Liver (tissue), 9 donors: ENCODE data around the gene POU6F2. TPM values are rescaled to one million over a fixed set of nuclear protein-coding genes. Genes with fewer than 3 reads are reported as not detected.

Experiments
- DNase-seq: peaks from one replicate; pipeline ENCODE4 v3.0.0-alpha.2; 2017; ENCODE audit warnings: low spot score
- H3K27ac ChIP-seq, 2 donors: one replicate each; pipeline ENCODE4 v1.7.0; 2013; ENCODE audit warnings: inconsistent platforms in 2 of 2, low read length in 2 of 2, control low read depth in 1 of 2, low read depth in 1 of 2, mild to moderate bottlenecking in 1 of 2
- H3K27me3 ChIP-seq, 4 donors: one replicate each; pipeline versions ENCODE4 v1.6.1 to v1.7.0; 2013; ENCODE audit warnings: low read length in 3 of 4, inconsistent platforms in 1 of 4, mild to moderate bottlenecking in 1 of 4, moderate library complexity in 1 of 4; ENCODE audit not compliant: control insufficient read depth in 4 of 4, insufficient read depth in 4 of 4
- H3K36me3 ChIP-seq, 4 donors: one replicate each; pipeline versions ENCODE4 v1.6.1 to v1.7.0; 2013; ENCODE audit warnings: low read length in 3 of 4, mild to moderate bottlenecking in 3 of 4, low read depth in 1 of 4, moderate library complexity in 1 of 4; ENCODE audit not compliant: control insufficient read depth in 4 of 4, insufficient read depth in 3 of 4
- H3K4me1 ChIP-seq, 4 donors: one replicate each; pipeline versions ENCODE4 v1.6.1 to v1.7.0; 2013; ENCODE audit warnings: low read length in 3 of 4, mild to moderate bottlenecking in 3 of 4, moderate library complexity in 1 of 4; ENCODE audit not compliant: control insufficient read depth in 4 of 4, insufficient read depth in 4 of 4
- H3K4me3 ChIP-seq, 3 donors: one replicate each; pipeline versions ENCODE4 v1.6.1 to v1.7.0; 2013; ENCODE audit warnings: low read length in 3 of 3, control low read depth in 1 of 3, low read depth in 1 of 3, mild to moderate bottlenecking in 1 of 3
- H3K9ac ChIP-seq, 2 donors: one replicate each; pipeline ENCODE4 v1.7.0; 2013; ENCODE audit warnings: low read length in 2 of 2, mild to moderate bottlenecking in 2 of 2, moderate library complexity in 2 of 2, control low read depth in 1 of 2, low read depth in 1 of 2
- H3K9me3 ChIP-seq, 4 donors: one replicate each; pipeline versions ENCODE4 v1.6.1 to v1.7.0; 2013; ENCODE audit warnings: low read length in 3 of 4; ENCODE audit not compliant: control insufficient read depth in 4 of 4
- FOXA1 ChIP-seq: IDR thresholded peaks from 2 replicates; pipeline ENCODE4 v1.6.1; 2016; ENCODE audit warnings: antibody characterized with exemption
- FOXA2 ChIP-seq: IDR thresholded peaks from 2 replicates; pipeline ENCODE4 v1.6.1; 2016; ENCODE audit warnings: antibody characterized with exemption
- HNF4A ChIP-seq, 2 donors: conservative IDR thresholded peaks; 2 replicates each; pipeline ENCODE4 v1.6.1; 2016; ENCODE audit warnings: antibody characterized with exemption in 2 of 2, mild to moderate bottlenecking in 2 of 2
- HNF4G ChIP-seq: IDR thresholded peaks from 2 replicates; pipeline ENCODE4 v1.6.1; 2016; ENCODE audit warnings: antibody characterized with exemption
- JUND ChIP-seq, 2 donors: IDR thresholded peaks; 2 replicates each; pipeline ENCODE4 v1.6.1; 2016; ENCODE audit warnings: antibody characterized with exemption in 2 of 2
- NR2F2 ChIP-seq: IDR thresholded peaks from 2 replicates; pipeline ENCODE4 v1.6.1; 2016; ENCODE audit warnings: antibody characterized with exemption
- RAD21 ChIP-seq, 2 donors: IDR thresholded peaks; 2 replicates each; pipeline ENCODE4 v1.6.1; 2016; ENCODE audit warnings: antibody characterized with exemption in 2 of 2, mild to moderate bottlenecking in 2 of 2
- RXRA ChIP-seq, 2 donors: IDR thresholded peaks; 2 replicates each; pipeline ENCODE4 v1.6.1; 2017 to 2018; ENCODE audit warnings: antibody characterized with exemption in 2 of 2, mild to moderate bottlenecking in 1 of 2
- SP1 ChIP-seq: IDR thresholded peaks from 2 replicates; pipeline ENCODE4 v1.6.1; 2018; ENCODE audit warnings: antibody characterized with exemption, mild to moderate bottlenecking
- TAF1 ChIP-seq: conservative IDR thresholded peaks from 2 replicates; pipeline ENCODE4 v1.6.1; 2016; ENCODE audit warnings: antibody characterized with exemption, mild to moderate bottlenecking
- YY1 ChIP-seq: IDR thresholded peaks from 2 replicates; pipeline ENCODE4 v1.6.1; 2016; ENCODE audit warnings: antibody characterized with exemption, mild to moderate bottlenecking
- WGBS: extraction: QIAGEN DNeasy Blood & Tissue Kit; methylation state at CpG from one replicate; pipeline ENCODE4 v1.1.7; 2013; 5-methylcytosine and 5-hydroxymethylcytosine counted together
- polyA plus RNA-seq, 2 donors: library from polyadenylated mRNA; stranded (reverse) in 1 of 2; unstranded in 1 of 2; fragments of 200-250 nt in 1 of 2; fragments of >200 nt in 1 of 2; fragmentation: Nextera tagmentation in 1 of 2; extraction: Ambion mirVana in 1 of 2; gene quantifications; one replicate each; pipeline versions ENCODE4 v1.2.1 to v1.2.3, GENCODE V29; 2013 to 2015
- total RNA-seq, 2 donors: library from RNA; depleted of rRNA; stranded (reverse); fragments of >200 nt; gene quantifications; one replicate each; pipeline ENCODE4 v1.2.3, GENCODE V29; 2014
- TF ChIP-seq, protein P1 (sequence below): IDR thresholded peaks from 2 replicates; pipeline ENCODE4 v1.6.1; 2016; ENCODE audit warnings: antibody characterized with exemption
- TF ChIP-seq, protein P2 (sequence below): IDR thresholded peaks from 2 replicates; pipeline ENCODE4 v1.6.1; 2016; ENCODE audit warnings: antibody characterized with exemption, mild to moderate bottlenecking
- TF ChIP-seq, protein P3 (sequence below): IDR thresholded peaks from 2 replicates; pipeline ENCODE4 v1.6.1; 2016; ENCODE audit warnings: antibody characterized with exemption
- donor health status: healthy.
- donor health status: healthy.
- donor health status: healthy.
- donor health status: healthy.
- donor health status: healthy.

POU6F2 gene
- total and polyA plus RNA-seq, 4 donors = under 0.01 to 0.24 (median 0.08) TPM; not detected in 1

DNA sequence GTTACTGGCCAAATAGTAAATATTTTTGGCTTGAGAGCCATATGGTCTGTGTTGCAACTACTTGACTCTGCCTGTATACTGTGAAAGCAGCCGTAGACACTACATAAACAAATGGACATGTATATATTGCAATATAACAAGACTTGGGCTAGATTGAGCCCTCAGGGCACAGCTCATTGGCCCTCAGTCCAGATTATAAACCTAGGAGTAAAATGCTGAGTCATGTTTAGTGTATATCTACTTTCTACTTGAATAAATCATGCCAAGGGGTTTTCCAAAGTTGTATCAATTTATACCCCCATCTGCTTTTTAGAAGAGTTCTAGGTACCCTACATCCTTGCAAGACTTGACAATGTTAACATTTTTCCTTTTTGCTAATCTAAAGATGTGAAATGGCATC is 27.4 kb upstream of the POU6F2 start:
- TF ChIP-seq RAD21 (IDR thresholded peaks at IDR 0.05) (no peak), HNF4A (conservative IDR thresholded peaks at IDR 0.05) (peak in 1 of 2 donors; percentile 5)
- no peaks in the 10 kb centered on the region for H3K9me3 ChIP-seq
- no peak overlapping the region for H3K27ac ChIP-seq
- no peak overlapping the region for H3K9ac ChIP-seq
- H3K4me1 ChIP-seq = peaks cover 5 to 22% (median 12%) of the 10 kb centered on the region in 4 donors
- H3K36me3 ChIP-seq = no peaks in the 10 kb centered on the region
- no peak for DNase-seq
- WGBS = 43% methylated on average over 1 of the region's 1 CpG
- no peaks in the 10 kb centered on the region for H3K27me3 ChIP-seq
- H3K4me3 ChIP-seq = no peak overlapping the region

DNA sequence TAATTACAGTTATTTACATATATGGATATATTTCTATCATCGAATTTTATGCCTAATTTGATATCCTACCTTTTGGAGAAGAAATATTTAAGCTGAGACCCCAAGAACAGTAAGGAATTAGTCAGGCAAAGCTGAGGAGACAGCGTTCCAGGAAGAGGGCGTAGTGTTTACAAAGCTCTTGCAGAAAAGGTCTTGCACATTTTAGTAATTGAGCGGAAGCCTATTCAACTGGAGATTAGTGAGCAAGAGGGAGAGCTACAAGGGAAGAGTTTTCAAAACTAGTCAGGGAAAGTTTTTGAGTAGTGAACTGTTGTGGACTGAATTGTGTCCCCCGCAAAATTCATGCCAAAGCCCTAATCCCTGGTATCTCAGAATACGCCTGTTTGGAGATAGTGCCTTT is 26.5 kb upstream of the POU6F2 start:
- Histone ChIP-seq H3K36me3 (no peaks in the 10 kb centered on the region), H3K9ac (no peak overlapping the region), H3K4me3 (no peak overlapping the region), H3K9me3 (no peaks in the 10 kb centered on the region), H3K27ac (no peak overlapping the region), H3K27me3 (no peaks in the 10 kb centered on the region), H3K4me1 (peaks cover 5 to 22% (median 12%) of the 10 kb centered on the region in 4 donors)
- no peak for DNase-seq
- TF ChIP-seq HNF4A (conservative IDR thresholded peaks at IDR 0.05) = no peak
- TF ChIP-seq NR2F2 = no peak
- TF ChIP-seq FOXA2 = no peak
- TF ChIP-seq YY1 = no peak
- TF ChIP-seq SP1 = no peak
- no peak for TF ChIP-seq JUND (IDR thresholded peaks at IDR 0.05)
- TF ChIP-seq, protein P1, sequence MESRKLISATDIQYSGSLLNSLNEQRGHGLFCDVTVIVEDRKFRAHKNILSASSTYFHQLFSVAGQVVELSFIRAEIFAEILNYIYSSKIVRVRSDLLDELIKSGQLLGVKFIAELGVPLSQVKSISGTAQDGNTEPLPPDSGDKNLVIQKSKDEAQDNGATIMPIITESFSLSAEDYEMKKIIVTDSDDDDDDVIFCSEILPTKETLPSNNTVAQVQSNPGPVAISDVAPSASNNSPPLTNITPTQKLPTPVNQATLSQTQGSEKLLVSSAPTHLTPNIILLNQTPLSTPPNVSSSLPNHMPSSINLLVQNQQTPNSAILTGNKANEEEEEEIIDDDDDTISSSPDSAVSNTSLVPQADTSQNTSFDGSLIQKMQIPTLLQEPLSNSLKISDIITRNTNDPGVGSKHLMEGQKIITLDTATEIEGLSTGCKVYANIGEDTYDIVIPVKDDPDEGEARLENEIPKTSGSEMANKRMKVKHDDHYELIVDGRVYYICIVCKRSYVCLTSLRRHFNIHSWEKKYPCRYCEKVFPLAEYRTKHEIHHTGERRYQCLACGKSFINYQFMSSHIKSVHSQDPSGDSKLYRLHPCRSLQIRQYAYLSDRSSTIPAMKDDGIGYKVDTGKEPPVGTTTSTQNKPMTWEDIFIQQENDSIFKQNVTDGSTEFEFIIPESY = no peak
- TF ChIP-seq FOXA1 = no peak
- TF ChIP-seq, protein P2, sequence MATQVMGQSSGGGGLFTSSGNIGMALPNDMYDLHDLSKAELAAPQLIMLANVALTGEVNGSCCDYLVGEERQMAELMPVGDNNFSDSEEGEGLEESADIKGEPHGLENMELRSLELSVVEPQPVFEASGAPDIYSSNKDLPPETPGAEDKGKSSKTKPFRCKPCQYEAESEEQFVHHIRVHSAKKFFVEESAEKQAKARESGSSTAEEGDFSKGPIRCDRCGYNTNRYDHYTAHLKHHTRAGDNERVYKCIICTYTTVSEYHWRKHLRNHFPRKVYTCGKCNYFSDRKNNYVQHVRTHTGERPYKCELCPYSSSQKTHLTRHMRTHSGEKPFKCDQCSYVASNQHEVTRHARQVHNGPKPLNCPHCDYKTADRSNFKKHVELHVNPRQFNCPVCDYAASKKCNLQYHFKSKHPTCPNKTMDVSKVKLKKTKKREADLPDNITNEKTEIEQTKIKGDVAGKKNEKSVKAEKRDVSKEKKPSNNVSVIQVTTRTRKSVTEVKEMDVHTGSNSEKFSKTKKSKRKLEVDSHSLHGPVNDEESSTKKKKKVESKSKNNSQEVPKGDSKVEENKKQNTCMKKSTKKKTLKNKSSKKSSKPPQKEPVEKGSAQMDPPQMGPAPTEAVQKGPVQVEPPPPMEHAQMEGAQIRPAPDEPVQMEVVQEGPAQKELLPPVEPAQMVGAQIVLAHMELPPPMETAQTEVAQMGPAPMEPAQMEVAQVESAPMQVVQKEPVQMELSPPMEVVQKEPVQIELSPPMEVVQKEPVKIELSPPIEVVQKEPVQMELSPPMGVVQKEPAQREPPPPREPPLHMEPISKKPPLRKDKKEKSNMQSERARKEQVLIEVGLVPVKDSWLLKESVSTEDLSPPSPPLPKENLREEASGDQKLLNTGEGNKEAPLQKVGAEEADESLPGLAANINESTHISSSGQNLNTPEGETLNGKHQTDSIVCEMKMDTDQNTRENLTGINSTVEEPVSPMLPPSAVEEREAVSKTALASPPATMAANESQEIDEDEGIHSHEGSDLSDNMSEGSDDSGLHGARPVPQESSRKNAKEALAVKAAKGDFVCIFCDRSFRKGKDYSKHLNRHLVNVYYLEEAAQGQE = no peak
- no peak for TF ChIP-seq TAF1
- TF ChIP-seq, protein P3, sequence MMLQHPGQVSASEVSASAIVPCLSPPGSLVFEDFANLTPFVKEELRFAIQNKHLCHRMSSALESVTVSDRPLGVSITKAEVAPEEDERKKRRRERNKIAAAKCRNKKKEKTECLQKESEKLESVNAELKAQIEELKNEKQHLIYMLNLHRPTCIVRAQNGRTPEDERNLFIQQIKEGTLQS = no peak
- WGBS = 80% methylated on average over 6 of the region's 6 CpGs

DNA sequence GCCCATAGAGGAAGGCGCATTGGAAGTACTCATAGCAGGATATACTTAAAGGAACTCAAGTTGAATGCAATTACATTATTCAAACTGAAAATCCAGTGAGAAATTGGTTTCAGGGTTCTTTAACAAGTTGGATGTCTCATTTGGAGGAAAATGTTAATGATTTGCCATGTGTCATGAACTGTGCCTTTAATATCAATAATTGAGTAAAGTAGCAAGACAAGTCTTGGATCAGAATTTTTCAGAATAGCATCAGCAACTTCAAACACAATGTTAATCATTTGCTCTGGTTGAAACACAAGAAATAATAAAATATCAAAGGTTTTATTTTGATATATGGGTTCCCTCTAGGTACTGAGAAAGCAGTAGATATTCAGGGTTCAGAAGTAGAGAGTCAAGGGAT is 24.5 kb upstream of the POU6F2 start:
- Histone ChIP-seq H3K27me3 (no peaks in the 10 kb centered on the region), H3K27ac (no peak overlapping the region), H3K9ac (no peak overlapping the region), H3K36me3 (no peaks in the 10 kb centered on the region), H3K9me3 (no peaks in the 10 kb centered on the region), H3K4me1 (peaks cover 5 to 22% (median 12%) of the 10 kb centered on the region in 4 donors), H3K4me3 (no peak overlapping the region)
- DNase-seq = no peak
- WGBS = 90% methylated on average over 1 of the region's 1 CpG
- no peak for TF ChIP-seq NR2F2
- TF ChIP-seq YY1 = peak; percentile 10
- no peak for TF ChIP-seq HNF4G
- TF ChIP-seq, protein P1 = peak; percentile 27
- peak in 1 of 2 donors; percentile 34 for TF ChIP-seq RXRA (IDR thresholded peaks at IDR 0.05)
- TF ChIP-seq HNF4A (conservative IDR thresholded peaks at IDR 0.05) = peak in 1 of 2 donors; percentile 20
